Measurements from ENCODE around the gene ZNF202.
"Not testable (repeated sequence)": the region's sequence is repeated elsewhere in the genome, so short reads cannot be mapped to it uniquely, and the experiment has no call there.

The ZNF202 gene

DNA sequence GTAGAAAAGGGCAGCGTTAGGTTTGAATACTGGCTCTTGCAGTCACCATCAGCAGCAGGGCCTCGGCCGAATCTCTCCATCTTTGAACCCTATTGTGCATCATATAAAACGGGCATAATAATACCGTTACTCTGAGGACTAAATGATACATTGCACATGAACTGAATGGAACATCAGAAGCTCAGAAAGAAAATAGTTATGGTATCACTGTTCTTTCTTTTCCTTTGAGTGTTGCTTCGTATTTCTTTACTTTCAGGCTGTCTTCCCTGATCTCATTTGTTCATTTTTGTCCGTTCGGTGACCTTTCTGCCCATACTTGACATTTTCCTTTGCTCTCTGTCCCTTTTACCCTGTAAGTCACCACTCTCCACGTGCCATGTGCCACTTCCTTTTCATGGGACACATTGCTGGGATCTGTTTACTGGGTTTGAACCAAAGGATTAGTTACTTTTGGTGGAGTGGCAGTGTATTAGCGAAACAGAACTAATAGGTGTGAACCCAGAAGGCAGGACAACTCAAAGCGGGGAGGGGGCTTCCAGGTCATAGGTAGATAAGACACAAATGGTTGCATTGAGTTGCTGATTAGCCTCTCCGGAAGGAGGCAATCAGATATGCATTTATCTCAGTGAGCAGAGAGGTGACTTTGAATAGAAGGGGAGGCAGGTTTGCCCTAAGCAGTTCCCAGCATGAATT lies 717 bp upstream of the ZNF202 start:
- DNase-seq (ENCODE audit: low read depth in 2 of 2) = no peak

DNA sequence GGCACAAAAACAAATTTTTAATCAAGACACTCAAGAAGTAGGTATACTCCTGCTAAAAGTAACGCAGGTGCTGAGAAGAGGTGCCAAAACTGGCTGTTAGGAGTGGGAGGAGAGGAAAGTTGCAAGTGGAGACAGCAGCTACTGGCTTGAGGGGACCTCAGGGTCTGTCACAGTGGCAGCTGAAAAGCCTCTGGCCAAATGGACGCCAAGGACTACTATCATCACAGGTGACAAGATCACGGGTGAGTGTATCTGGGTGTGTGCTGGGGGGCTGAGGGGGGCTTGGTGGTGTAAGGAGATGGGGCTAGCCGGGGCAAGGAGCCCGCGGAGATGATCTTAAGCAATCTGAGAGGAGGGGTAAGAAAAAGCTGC lies 687 bp downstream of the ZNF202 start:
- DNase-seq (ENCODE audit: low read depth in 2 of 2) = no peak

DNA sequence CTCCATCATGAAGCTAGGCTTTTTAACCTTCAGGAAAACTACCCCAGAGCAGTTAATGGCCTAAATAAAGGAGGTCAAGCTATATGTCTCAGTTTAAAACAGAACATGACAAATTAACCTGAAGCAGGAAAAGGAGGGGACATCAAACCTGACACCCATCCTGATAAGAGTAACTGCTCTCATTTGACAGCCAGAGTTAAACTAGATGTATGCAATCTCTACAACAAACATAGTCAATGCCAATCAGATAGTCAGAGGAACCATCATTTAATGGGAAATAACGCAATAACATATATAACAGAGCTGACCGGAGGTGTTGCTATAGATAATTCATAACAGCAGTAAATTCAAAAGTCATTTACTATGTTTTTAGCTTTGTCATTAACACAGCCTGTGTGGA lies 3.1 kb downstream of the ZNF202 start:
- DNase-seq (ENCODE audit: low read depth in 2 of 2) = no peak

DNA sequence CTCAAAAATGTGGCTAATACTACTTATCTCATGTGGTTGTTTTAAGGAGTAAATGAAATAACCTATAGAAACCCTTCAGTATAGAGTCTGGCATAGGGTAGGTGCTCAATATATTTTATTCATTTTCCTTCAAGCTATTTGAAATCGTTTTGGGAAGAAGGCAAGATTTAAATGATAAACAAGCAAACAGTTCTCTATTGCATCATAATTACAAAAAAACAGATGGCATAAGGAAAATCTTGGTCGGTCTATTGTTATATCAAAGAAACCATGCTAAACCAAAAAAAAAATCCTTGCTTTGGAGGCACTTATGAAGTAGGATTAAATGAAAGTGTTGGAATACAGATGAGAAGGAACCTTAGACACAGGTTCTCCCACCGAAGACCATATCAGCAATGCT lies 4.7 kb downstream of the ZNF202 start:
- DNase-seq (ENCODE audit: low read depth in 2 of 2) = no peak

DNA sequence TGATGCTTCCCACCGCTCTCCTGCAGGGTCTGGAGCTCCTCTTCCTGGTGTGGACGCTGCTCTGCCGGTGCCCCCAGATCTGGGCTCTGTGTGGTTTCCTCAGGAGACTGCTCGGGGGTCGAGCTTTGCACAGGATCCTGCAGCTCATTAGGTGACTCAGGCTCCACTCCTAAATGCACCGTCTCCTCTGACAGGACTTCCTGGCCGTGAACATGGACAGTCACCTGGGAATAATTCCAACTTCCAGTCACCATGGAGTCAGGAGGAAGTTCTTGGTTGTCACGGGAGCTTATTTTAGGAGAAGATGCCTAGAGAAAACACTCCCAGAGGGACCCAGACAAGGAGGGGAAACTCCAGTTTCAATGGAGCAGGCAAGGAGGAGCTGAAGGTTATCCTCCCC lies 11.9 kb downstream of the ZNF202 start:
- DNase-seq (ENCODE audit: low read depth in 2 of 2) = no peak

DNA sequence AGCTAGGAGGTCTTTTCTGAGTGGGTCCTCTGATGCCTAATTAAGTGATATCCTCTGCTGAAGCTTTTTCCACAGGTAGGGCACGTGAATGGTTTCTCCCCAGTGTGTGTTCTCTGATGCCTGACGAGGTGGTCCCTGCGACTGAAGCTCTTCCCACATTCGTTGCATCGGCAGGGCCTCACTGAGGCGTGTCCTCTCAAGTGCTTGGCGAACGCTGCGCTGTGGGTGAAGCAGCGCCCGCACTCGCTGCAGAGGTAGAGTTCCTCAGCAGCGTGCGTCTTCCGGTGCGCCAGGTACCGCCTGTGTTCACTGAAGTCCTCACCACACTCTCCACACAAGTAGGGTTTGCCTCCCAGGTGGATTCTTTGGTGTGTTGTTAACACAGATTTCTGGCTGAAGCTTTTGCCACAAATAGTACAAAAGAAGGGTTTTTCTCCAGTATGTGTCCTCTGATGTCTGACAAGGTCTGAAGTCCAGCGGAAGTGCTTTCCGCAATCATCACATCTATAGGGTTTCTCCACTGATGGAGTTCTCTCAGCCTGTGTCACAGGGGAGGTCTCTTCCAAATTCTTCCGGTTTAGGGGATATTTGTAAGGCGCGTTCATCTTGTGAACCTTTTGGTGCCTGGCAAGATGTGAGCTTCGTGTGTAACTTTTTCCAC lies 15.3 kb downstream of the ZNF202 start:
- no peak for DNase-seq (ENCODE audit: low read depth in 2 of 2)

DNA sequence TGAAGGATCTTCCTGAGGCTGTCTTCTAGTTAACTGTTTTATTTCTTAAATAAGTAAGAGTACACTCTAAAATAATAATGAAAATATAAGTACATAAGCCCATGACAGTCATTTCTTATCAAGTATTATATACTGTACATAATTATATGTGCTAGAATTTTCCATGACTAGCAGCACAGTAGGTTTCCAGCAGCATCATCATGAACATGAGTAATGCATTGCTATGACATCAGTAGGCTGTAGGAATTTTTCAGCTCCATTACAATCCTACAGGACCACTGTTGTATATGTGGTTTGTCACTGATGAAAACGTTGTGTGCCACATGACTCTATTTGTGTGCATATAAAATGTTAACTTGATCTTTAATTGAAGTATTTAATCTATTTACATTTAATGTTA lies 22.0 kb downstream of the ZNF202 start:
- DNase-seq (ENCODE audit: low read depth in 2 of 2) = no peak

DNA sequence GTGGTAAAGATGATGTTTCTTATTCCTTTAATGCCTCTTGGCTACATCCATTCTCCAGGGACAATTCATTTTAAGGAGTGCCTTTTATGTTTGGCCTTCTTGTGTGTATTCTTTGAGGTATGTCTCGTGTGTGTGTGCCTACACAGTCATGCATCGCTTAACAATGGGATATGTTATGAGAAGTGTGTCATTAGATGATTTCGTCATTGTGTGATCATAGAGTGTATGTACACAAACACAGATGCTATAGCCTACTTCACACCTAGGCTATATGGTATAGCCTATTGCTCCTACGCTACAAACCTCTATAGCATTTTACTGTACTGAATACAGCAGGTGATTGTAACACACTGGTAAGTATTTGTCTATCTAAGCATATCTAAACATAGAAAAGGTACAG lies 23.0 kb downstream of the ZNF202 start:
- DNase-seq (ENCODE audit: low read depth in 2 of 2) = no peak

DNA sequence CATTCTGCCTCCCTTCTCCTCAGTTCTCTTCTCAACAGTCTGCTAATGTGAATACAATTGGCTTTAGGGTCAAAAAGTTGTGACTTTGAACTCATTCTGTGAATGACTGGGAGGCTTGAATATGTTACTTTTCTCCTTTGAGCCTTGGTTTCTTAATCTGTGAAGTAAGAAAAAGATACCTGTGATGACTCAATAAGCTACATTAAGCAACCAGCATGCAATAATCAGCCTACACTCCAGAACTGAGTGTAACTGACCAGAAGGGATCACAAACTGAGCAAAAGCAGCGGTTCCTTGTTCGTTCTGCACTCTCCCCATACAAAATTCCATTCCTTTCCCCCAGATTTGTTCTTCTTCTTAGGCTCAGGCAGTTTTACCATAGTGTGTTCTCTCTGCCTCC lies 23.4 kb downstream of the ZNF202 start:
- no peak for DNase-seq (ENCODE audit: low read depth in 2 of 2)

DNA sequence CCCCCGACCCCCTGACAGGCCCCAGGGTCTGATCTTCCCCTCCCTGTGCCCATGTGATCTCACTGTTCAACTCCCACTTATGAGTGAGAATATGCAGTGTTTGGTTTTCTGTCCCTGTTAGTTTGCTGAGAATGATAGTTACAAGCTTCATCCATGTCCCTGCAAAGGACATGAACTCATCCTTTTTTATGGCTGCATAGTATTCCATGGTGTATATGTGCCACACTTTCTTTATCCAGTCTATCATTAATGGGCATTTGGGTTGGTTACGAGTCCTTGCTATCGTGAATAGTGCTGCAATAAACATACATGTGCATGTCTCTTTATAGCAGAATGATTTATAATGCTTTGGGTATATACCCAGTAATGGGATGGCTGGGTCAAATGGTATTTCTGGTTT lies 28.8 kb downstream of the ZNF202 start:
- not testable (repeated sequence) for DNase-seq (ENCODE audit: low read depth in 2 of 2)

DNA sequence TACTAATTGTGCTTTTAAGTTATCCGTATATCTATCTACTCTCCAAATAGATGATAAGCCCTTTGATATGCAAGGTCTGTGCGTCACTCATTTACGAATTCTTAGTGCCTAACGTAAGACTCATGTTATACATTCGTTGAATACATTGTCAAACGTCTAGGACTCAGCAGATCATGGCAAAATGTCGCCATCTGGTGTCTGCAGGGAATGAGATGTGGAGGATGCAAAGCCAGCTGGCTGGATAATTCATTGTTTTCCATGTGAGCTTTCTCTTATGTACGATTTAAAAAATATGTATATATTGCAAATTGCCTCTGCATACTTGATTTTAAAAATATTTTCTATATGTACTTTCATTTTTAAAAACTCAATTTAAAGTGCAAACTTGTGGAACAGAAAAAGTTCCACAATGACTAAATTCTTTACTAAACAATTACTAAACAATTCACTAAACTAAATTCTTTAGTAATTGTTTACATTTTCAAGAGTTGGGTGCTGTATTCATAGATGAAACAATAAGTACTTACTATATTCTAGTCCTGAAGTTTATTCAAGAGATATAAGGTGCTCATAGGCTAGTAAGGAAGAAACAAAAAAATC lies 33.8 kb downstream of the ZNF202 start:
- peak; percentile 11 to 18 for DNase-seq (ENCODE audit: low read depth in 2 of 2)

DNA sequence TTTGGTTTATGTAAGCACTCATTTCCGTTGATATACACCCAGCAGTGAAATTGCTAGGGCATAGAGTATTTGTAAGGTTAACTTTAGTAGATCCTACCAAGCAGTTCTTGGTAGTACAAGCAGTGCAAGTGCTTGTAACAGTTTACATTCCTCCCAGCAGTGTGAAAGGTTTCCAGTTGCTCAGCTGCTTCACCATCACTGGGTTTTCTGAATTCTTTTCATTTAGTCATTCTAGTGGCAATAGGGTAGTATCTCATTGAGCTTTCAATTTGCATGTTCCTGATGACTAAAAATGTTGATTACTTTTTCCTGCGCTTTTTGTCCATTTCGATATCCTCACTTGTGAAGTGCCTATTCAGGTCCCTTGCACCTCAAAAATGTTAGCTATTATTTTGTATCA lies 34.3 kb downstream of the ZNF202 start:
- no peak for DNase-seq (ENCODE audit: low read depth in 2 of 2)

DNA sequence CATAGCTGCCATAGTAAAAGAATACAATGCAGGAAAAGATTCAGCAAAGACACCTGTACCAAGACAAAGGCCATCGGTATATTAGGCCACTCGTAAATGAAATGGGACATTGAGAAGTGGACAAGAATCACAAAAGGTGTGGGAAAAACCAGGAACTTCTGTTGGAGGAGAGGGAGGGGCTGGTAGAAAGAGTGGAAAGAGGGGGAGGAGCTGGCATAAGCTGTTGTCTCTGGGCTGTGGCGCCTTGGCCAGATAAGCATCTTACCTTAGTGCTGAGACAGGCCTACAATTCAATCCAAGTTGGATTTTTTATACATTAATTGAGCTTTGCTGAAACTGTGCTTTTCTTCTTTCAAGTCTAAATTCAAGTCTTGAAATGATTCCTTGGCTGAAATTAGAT lies 37.1 kb downstream of the ZNF202 start:
- no peak for DNase-seq (ENCODE audit: low read depth in 2 of 2)

DNA sequence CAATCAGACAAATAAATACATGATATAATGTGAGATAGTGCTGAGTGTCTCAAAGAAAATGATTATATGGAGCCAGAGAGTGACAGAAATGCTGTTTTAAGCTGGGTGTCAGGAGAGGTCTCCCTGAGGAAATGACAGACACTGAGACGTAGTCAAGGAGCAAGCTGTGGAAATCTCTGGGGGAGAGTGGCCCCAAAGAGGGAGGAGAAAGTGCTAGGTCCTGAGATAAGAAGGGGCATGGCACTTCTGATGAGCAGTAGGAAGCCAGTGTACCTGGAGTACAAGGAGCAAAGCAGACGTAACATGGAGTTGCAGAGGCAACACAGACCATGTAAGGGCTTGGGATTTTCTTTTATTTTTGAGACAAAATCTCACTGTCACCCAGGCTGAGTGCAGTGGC lies 38.8 kb downstream of the ZNF202 start:
- DNase-seq (ENCODE audit: low read depth in 2 of 2) = no peak

DNA sequence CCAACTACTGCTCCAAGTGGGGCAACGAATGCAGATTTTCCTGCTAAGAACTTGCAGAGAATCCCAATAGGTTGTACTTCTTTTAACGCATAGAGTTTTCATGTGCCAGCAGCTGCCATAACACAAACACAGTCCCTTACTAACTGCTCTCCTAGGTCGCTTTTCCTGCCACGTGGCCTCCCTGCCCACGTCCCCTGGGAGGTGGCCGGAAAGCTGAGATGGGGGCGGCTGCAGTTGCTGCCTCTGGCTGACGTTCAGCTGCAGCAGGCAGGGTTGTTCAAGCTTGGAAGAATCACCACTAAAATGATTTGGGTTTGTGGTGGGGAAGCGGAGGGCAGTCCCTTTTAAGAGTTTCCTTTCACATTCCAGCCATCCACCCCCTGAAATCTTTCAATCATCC lies 39.3 kb downstream of the ZNF202 start:
- no peak for DNase-seq (ENCODE audit: low read depth in 2 of 2)

DNA sequence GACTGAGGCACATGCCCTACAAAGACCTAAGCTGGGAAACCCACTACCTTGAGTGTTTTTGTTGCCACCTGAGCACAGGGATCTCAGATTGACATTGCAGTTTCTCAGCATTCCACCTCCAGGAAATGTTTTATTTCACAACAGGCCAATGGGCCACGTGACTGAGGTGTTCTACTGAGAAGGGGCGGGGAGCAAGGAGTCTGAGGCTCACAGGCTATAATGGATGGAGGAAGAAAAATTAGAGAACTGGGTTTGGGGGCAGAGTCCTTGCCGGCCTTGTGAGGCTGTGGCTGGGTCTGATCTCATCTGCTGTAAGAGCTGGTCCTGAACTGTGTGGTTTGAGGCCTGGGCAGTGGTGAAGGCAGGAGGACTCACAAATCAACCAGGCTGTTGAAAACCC lies 40.7 kb downstream of the ZNF202 start:
- DNase-seq (ENCODE audit: low read depth in 2 of 2) = no peak

DNA sequence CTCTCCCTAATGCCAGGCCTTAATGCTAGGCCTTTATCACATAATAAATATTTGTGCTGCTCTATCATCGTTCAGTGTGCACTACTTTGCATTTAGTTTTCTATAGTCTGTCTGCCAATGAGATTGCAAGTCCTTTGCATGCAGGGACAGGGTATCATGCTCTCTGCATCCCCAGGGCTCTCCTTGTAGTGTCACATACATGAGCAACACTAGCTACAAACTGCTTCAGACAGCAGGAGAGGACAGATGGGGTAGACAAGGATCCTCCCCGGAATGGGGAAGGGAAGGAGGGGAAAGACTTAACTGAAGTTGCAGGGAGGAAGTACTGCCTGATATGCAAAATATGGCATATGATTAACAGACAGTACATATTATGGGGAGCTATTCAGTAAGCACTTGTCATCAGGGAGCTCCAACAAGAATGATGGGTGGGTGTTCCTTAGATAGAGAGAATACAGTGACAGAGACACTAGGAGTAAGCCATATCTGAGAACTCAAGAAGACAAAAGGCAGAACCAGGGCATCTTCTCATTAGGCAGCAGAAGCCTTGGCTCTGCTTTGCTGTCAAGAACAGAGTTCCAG lies 42.8 kb downstream of the ZNF202 start:
- no peak for DNase-seq (ENCODE audit: low read depth in 2 of 2)

DNA sequence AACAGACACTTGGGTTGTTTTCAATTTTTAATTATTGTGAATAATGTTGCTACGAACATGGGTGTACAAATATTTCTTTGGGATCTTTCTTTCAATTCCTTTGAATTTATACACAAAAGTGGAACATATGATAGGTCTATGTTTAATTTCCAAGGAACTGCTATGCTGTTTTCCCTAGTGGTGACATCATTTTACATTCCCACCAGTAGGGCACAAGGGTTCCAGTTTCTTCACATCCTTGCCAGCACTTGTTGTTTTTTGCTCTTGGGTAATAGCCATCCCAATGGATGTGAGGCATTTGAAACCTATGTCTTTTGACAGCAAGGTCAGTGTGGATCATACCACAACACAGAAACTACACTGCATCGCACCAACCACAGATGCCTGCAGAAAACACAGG lies 45.3 kb downstream of the ZNF202 start:
- no peak for DNase-seq (ENCODE audit: low read depth in 2 of 2)

DNA sequence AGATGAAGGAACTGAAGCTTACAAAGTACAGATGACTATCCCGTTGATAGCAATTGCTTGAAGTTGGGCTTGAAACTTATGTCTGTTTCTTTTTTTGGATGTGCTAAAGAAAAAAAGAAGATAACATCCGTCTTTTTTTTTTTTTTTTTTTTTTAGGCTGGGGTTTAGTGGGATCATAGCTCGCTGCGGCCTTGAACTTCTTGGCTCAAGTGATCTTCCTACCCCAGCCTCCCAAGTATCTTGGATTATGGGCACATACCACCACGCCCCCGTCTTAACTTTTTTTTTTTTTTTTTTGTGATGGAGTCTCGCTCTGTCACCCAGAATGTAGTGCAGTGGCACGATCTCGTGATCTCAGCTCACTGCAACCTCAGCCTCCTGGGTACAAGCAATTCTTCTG lies 46.2 kb downstream of the ZNF202 start:
- DNase-seq (ENCODE audit: low read depth in 2 of 2) = no peak

DNA sequence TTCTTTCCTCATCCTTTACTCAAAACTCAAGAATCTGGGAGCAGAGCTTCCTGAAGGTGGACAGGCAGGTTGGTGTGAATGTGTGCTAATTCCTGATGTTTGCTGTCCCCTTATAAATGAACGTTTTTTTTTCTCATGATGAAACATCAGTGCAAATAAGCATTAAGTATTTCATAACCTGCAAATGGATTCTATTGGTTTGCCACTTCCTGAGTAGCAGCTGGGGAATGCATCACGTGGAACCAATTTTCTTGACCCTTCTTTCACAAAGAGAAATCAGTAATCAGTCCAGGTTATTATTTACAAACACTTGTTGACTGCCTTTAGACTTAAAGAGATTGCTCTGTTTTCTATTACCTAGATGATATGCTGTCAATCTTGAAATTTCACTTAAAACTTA lies 46.9 kb downstream of the ZNF202 start:
- DNase-seq (ENCODE audit: low read depth in 2 of 2) = no peak

DNA sequence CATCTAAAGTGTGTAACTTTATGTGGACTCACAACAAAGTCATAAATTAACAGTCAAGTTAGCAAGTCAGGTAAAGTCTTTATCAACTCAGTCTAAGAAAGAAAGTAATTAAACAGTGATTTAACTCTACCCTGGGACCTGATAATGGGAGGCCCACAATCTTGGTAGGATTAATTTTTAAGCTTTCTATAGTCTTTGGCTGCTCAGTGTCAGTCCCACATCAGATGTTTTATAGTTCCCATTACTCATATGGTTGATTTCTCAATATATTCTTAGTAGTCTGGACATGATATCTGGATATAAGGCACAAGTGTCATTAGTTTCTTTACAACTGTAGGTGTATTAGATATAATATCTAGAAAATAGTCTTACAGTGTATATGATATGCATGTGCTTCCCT lies 48.5 kb downstream of the ZNF202 start:
- DNase-seq (ENCODE audit: low read depth in 2 of 2) = no peak

DNA sequence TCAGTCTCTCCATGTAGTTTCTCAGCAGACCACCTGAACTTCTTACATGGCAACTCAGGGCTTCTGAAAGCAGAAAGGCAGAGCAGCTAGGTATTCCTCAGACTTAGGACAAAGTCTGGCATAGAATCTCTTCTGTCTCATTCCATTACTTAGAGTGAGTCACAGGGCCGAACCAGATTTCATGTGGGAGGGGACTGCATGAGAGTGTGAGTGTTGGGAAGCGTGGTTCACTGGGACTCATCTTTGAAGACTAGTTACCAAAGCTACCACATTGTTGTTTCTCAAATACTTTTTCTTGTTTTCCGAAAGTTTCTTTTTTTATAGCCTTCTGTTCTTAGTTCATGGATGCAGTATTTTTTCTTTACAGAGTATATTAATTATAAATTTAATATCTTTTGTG lies 51.0 kb downstream of the ZNF202 start:
- DNase-seq (ENCODE audit: low read depth in 2 of 2) = no peak

DNA sequence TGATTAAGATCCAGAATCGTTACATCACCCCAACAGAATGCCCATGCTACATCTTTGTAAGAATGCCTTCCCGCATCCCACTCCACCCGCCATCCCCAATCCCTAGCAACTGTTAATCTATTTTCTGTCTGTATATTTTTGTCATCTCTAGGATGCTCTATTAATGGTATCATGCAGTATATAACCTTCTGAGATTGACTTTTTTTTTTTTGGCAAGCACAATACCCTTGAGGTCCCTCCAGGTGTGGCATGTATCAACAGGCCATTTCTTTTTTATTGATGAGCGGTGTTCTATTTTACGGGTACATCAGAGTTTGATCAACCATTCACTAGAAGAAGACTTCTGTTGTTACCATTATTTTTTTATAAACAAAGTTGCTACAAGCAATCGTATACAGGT lies 56.9 kb downstream of the ZNF202 start:
- no peak for DNase-seq (ENCODE audit: low read depth in 2 of 2)

Measured in stimulated activated CD8-positive, alpha-beta memory T cell treated with anti-CD3 and anti-CD28 coated beads, Interleukin-2, amount 100 ng/mL, for 1 hour (primary cell).